GM12874 (cell line): ENCODE results near the gene PCBD1.

Experiments
- TF ChIP-seq, protein P1 (sequence below): IDR thresholded peaks from 2 replicates; pipeline ENCODE4 v1.5.1; 2011; ENCODE audit warnings: low read depth, mild to moderate bottlenecking, control low read depth, low read length, moderate library complexity; ENCODE audit not compliant: insufficient read depth

The PCBD1 gene

DNA sequence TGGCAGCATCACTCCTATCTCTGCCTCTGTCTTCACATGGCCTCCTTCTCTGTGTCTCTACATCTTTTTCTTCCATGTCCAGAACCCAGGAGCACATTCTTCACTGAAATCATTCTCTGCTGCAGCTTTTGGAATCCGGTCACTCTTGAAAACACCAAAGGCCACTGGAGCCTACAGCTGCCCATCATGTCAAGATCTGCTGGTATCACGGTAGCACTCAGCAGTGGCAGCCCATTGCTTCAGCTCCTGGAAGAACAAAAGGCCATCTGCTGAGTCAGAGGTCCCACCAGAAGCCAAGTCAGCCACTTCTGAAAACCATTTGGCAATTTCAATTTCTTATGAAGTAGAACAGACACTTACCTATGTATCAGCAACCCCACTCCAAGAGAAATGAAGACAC, 6.1 kb upstream of the PCBD1 start:
- TF ChIP-seq, protein P1, sequence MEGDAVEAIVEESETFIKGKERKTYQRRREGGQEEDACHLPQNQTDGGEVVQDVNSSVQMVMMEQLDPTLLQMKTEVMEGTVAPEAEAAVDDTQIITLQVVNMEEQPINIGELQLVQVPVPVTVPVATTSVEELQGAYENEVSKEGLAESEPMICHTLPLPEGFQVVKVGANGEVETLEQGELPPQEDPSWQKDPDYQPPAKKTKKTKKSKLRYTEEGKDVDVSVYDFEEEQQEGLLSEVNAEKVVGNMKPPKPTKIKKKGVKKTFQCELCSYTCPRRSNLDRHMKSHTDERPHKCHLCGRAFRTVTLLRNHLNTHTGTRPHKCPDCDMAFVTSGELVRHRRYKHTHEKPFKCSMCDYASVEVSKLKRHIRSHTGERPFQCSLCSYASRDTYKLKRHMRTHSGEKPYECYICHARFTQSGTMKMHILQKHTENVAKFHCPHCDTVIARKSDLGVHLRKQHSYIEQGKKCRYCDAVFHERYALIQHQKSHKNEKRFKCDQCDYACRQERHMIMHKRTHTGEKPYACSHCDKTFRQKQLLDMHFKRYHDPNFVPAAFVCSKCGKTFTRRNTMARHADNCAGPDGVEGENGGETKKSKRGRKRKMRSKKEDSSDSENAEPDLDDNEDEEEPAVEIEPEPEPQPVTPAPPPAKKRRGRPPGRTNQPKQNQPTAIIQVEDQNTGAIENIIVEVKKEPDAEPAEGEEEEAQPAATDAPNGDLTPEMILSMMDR = no peak

DNA sequence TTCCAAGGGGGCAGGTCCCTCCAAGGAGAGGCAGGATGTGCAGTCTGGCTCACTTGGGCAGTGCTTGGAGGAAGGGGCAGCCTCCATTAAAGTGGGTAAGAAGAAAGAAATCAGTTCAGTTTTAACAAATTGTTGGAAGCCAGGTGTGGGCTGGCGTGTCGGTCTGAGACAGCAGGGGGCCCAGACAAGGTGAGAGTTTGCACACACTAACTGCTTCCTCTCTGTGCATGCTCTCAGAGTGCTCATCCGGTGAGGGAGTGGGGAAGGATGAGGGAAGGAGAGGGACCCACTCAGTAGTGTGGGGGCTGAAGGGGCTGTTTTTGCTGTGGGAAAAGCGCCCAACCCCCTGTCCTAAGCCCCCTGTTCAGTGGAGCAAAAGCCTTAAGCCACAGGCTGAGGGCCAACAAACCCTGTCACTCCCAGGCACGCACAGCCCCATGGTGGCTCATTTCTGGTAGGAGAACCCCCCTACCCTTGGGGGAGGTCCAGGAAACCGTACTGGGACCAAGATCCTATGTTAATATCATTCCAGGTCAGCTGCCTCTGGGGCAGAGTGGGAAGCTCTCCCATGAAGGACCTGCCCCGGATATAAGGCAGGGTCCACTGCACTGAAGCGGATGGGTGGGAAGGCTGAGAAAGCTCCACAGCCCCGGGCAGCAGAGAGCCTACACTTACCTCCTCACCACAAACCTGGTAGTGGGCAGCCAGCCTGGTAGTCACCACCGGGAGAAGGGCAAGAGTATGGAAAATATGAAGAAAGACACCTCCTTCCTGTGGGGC, 5.1 kb upstream of the PCBD1 start:
- TF ChIP-seq, protein P1 = 0 out of 2 replicates have a peak, but pooled peaks have one; percentile 5

DNA sequence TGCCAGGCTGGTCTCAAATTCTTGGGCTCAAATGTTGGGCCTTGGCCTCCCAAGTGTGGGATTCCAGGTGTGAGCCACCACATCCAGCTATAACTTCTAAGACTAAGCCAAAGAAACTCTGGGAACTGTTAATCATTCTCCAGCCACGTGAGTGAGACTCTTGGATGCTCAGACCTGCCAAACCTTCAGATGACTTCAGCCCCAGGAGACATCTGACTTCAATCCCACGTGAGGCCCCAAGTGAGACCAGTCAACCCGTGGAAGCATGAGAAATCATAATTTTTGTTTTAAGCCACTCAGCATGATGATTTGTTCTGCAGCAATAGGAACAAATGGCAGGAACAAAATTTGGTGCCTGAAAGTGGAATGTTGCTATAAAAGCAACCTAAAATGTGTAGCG, 4.3 kb upstream of the PCBD1 start:
- TF ChIP-seq, protein P1 = no peak

DNA sequence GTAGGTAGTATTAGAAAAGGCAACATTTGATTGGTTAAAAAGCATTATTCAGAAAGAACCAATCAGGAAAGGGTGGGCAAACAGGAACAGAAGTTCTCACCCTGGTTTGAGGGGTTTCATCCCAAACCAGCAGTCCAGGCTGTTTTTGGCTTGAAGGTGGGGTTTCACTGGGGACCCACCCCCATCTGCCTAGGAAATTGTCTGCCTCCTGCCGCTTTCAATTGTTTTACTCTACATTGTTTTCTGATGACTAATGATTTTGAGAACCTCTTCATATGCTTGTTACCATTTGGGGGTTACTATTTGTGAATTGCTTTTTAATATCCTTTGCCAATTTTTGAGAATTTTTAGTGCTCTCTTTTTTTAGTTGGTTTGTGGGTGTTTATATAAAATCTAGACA, 3.3 kb upstream of the PCBD1 start:
- TF ChIP-seq, protein P1 = no peak

DNA sequence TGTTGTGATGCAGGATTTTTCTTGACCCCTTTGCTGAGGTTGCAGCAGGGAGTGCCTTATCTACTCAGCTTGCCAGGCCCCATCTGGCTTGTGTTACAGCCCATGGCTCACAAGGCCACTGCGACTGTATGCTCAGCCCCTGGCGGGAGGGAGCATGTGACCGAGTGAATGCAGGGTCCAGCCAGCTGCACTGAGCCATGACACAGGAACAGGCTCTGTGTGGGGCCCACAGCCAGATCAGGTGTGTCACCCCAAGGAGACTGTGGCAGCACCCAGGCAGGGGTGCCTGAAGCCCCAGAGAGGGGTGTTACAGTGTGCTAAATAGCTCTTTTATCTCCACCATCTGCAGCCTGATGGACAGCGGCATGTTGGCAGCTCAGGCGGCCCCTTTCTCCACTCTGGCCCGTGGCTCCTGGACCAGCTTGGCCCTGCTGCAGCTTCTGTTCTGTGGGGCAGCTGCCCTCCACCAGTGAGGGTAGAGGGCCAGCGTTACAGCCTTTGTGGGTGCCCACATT, 2.6 kb upstream of the PCBD1 start:
- TF ChIP-seq, protein P1 = no peak

DNA sequence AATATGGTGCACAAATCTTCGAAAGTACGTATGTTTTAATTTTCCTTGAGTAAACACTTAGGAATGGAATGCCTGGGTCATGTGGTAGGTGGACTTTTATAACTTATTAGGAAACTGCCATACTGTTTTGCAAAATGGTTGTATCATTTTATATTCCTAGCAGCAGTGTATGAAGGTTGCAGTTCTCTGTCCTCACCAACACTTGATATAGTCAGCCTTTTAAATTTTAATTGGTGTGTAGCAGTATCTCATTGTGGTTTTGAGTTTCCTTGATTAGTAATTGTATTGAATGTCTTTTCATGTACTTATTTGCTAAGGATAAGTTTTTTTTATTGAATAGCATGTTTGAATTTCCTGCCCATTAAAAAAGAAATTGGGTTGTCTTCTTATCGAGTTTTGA, 926 bp upstream of the PCBD1 start:
- TF ChIP-seq, protein P1 = no peak

DNA sequence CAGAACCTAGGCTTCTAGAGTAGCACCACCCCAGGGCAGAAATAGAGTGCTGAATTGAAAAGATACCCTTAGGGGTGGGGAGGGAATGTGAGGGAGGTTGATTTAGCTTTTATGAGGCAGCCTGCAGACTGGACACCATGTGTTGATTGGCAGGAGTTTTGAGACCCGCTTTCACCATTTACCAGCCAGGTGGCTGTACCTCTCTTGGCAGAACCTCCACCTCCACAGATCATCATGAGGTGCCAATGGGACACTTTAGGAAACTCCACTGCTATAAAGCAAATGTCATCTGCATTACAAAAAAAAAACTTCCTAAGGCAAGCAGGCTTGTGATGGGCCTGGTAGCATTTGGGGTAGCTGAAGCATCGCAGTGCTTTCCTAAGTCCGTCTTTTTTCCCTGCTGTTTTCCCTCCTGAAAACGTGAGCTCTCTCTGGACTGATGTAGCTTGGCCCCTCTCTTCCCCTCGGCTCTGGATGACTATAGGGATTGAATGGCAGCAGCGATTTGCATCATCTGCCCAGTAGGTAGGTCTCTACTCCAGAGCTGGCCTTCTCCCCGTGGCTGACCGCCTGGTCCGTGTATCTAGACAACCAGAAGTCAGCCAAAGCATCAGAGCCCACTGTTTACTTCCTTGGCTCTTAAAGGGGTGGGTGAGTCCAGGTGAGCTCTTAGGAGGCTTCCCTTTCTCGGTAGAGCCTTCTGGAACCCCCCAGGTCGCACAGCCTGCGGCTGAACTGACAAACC, 1.3 kb downstream of the PCBD1 start:
- TF ChIP-seq, protein P1 = no peak
